ENCODE data around the gene KCNJ12.

- TF ChIP-seq ATF6 (CRISPR knock-in tag; IDR thresholded peaks at IDR 0.05): no peak
- no peak for TF ChIP-seq USF2 (CRISPR knock-in tag; IDR thresholded peaks at IDR 0.05)
- no peak for TF ChIP-seq HMGXB4 (CRISPR knock-in tag; IDR thresholded peaks at IDR 0.05)
- TF ChIP-seq ELF4 (CRISPR knock-in tag; IDR thresholded peaks at IDR 0.05; ENCODE audit: low read depth): no peak
- TF ChIP-seq MAX (CRISPR knock-in tag; IDR thresholded peaks at IDR 0.05): no peak
- TF ChIP-seq TEAD4 (CRISPR knock-in tag; IDR thresholded peaks at IDR 0.05): no peak
- TF ChIP-seq NR2C2 (CRISPR knock-in tag; IDR thresholded peaks at IDR 0.05): no peak
- TF ChIP-seq NFYB (CRISPR knock-in tag; conservative IDR thresholded peaks at IDR 0.05; ENCODE audit: low read depth): no peak
- TF ChIP-seq E2F4 (CRISPR knock-in tag; IDR thresholded peaks at IDR 0.05; ENCODE audit: borderline replicate concordance, low read depth): no peak
- TF ChIP-seq ZNF396 (CRISPR knock-in tag; IDR thresholded peaks at IDR 0.05; ENCODE audit: borderline replicate concordance): no peak
These were observed 3.1 kb upstream of the KCNJ12 start for GRCh38 chr17:21373036-21373435.
